ENCODE measurements around the gene ANKRD11. TPM values are rescaled to one million over a fixed set of nuclear protein-coding genes. Genes with fewer than 3 reads are reported as not detected.
A peak's percentile ranks its signal among the peaks of the same experiment; 100 is the strongest.
"Not testable (repeated sequence)": the region's sequence is repeated elsewhere in the genome, so short reads cannot be mapped to it uniquely, and the experiment has no call there.

The ANKRD11 gene
- total and polyA plus RNA-seq, 12 donors: 47.7 to 93.6 (median 66.2) TPM

GRCh38 chr16:89248196-89248982, 242.0 kb downstream of the ANKRD11 start:
- no peak overlapping the region for H3K27ac ChIP-seq
- H3K4me3 ChIP-seq: peak overlapping the region in 8 of 10 donors; percentile 40 to 60 (median 56)
- peaks cover 0 to 11% (median 7%) of the 10 kb centered on the region in 9 donors for H3K4me1 ChIP-seq
- no peak for ATAC-seq
- TF ChIP-seq CTCF (IDR thresholded peaks at IDR 0.05): no peak
- peaks cover 0 to 15% (median 0%) of the 10 kb centered on the region in 11 donors for H3K9me3 ChIP-seq
- 53 to 55% methylated on average over 69 of the region's 69 CpGs for WGBS, 2 donors
- DNase-seq: no peak
- intact Hi-C loops (cut with DNase I): no loop called here
- H3K36me3 ChIP-seq: no peaks in the 10 kb centered on the region
- H3K27me3 ChIP-seq: peaks cover 0 to 18% (median 0%) of the 10 kb centered on the region in 7 donors

GRCh38 chr16:89247734-89248075, 242.7 kb downstream of the ANKRD11 start:
- WGBS, 2 donors: 2 to 4% methylated on average over 25 to 45 of the region's 45 CpGs
- H3K36me3 ChIP-seq; H3K27ac ChIP-seq; intact Hi-C loops (cut with DNase I); DNase-seq: not testable (repeated sequence)
- H3K4me3 ChIP-seq: peak overlapping the region in 9 of 10 donors; percentile 40 to 60 (median 56)
- H3K27me3 ChIP-seq: peaks cover 0 to 18% (median 0%) of the 10 kb centered on the region in 7 donors
- H3K9me3 ChIP-seq: peaks cover 0 to 15% (median 0%) of the 10 kb centered on the region in 11 donors
- peak in 3 of 8 donors; percentile 3 to 50 (median 11) for ATAC-seq
- H3K4me1 ChIP-seq: peaks cover 0 to 11% (median 7%) of the 10 kb centered on the region in 9 donors

GRCh38 chr16:89246903-89247733, 243.2 kb downstream of the ANKRD11 start:
- peak in 2 of 9 donors; percentile 6 to 13 for TF ChIP-seq CTCF (IDR thresholded peaks at IDR 0.05)

GRCh38 chr16:89246383-89246902, 243.9 kb downstream of the ANKRD11 start:
- Histone ChIP-seq H3K4me1 (peaks cover 0 to 17% (median 12%) of the 10 kb centered on the region in 9 donors), H3K27me3 (peaks cover 0 to 18% (median 0%) of the 10 kb centered on the region in 7 donors), H3K9me3 (peaks cover 0 to 15% (median 0%) of the 10 kb centered on the region in 11 donors), H3K4me3 (peak overlapping the region in 9 of 10 donors; percentile 40 to 60 (median 56)), H3K36me3 (no peaks in the 10 kb centered on the region), H3K27ac (no peak overlapping the region)
- ATAC-seq (no peak), DNase-seq (no peak)
- WGBS, 2 donors: 62% methylated on average over 13 of the region's 13 CpGs
- intact Hi-C loops (cut with DNase I): no loop called here
- TF ChIP-seq CTCF (IDR thresholded peaks at IDR 0.05): no peak

More at GRCh38 chr16:89246903-89247733, 243.2 kb downstream of the ANKRD11 start:
- WGBS, 2 donors: 3 to 4% methylated on average over 66 to 78 of the region's 78 CpGs
- H3K36me3 ChIP-seq: no peaks in the 10 kb centered on the region
- H3K4me1 ChIP-seq: peaks cover 0 to 11% (median 7%) of the 10 kb centered on the region in 9 donors
- H3K27ac ChIP-seq: no peak overlapping the region
- peaks cover 0 to 15% (median 0%) of the 10 kb centered on the region in 11 donors for H3K9me3 ChIP-seq
- intact Hi-C loops (cut with DNase I): no loop called here
- ATAC-seq: peak; percentile 94 to 97 (median 97)
- H3K4me3 ChIP-seq: peak overlapping the region; percentile 32 to 60 (median 55)
- peaks cover 0 to 18% (median 0%) of the 10 kb centered on the region in 7 donors for H3K27me3 ChIP-seq
- DNase-seq: peak; percentile 81 to 94

All from heart right ventricle (tissue), 16 donors.